GM11168 (cell line): ENCODE data around the gene APOL2.
"Not testable (repeated sequence)": the region's sequence is repeated elsewhere in the genome, so short reads cannot be mapped to it uniquely, and the experiment has no call there.

Experiments
- in situ Hi-C: fragments of 300-500 bp; cut with MboI; formaldehyde crosslinking; loops from one replicate; pipeline ENCODE4 v1.12.0; 2022; ENCODE audit warnings: low sequenced_read_pairs; ENCODE audit not compliant: unreplicated experiment

APOL2 gene

DNA sequence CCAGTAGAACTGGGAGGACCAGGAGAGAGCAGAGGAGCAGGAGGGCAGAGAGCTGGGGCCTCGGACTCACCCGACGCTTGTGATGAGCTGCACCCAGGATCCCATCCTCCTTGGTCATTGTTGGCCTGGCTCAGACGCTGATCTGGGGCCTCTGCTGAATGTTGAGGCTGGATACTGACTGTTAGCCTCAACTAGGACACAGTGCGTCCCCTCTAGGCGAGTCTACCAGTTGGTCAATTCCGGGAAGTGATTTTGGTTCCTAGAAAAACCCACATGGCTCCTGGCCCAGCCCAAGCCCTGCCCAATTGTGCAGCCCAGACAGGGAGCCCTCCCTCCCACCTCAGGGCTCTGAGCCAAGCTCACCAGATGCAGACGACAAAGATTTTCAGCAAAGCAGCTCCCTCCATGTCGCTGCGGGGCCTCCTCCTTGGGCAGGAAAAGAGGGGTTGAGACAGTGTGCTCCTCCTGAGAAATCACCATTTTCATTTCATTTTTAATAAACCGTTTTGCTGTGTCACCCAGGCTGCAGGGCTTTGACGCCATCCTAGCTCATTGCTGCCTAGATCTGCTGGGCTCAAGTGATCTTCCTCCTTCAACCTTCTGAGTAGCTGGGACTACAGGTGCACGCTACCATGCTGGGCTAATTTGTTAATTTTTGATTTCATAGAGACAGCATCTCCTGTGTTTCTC, 37.6 kb downstream of the APOL2 start, which contains the start of gene APOL4:
APOL4 (minus strand) TSS at position 180 of the 690 bp plus-strand sequence; CDS start at position 105, 75 bp downstream.
- in situ Hi-C loops, result no loop called here

DNA sequence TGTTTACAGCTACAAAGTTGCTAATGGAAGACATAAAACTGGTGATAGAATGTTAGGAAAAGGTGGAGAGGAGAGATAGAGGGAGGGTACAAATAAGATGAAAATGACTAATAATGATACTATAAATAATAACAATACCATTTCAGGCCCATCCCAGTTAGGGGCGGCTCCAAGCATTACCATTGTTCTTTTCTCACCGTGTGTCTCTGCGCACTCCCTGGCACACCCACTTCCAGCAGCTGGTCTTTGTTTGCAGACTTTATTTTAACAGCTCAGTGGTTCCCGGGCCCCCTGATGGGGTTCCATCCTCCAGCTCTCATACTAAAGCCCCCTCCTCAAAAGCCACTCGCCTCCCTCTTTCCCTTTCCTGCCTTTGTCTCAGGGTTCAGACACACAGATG, 38.3 kb downstream of the APOL2 start:
- in situ Hi-C loops, result not testable (repeated sequence)

DNA sequence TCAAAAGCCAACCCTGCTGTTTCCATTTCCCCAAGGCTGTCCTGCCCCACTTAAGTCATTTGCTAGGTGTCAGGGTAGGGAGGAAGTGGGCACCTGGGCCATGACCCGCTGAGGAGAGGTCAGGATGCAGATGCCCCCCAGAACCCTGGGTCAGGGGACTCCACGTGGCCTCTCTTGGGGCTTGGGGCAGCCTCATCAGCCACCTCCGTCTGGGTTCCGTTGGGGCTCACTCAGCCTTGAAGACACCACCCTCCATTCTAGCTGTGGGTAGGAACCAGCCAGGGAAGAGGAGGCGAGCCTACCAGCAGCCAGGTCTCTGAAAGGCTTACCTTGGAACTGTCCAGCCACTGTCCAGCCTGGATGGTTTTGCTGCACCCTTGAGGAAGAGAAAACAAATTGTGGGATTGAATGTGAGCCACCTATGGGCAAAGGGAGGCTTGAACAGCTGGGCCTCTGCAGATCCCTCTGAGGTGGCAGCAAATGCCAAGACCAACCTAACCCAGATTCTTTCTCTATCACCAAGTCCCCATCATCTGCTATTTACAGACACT, 40.3 kb downstream of the APOL2 start:
- in situ Hi-C loops, result no loop called here

DNA sequence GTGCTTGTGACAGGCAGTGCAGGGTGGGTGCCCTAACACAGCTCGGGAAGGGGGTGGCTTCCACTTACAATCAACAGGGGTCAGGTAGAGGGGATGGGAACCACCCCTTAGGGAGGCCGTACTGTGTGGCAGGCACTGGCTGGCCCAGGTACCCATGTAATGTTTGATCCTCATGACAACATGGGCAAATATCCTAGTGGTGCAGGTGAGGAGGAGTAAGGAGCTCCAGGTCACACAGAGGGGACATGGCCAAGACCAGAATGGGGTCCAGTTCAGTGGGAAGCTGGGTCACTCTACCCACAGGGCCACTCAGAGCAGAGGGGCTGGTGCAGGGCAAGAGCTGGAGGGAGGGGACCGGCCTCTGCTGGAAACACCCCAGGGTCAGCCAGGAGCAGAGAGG, 40.8 kb downstream of the APOL2 start:
- in situ Hi-C loops, result no loop called here

DNA sequence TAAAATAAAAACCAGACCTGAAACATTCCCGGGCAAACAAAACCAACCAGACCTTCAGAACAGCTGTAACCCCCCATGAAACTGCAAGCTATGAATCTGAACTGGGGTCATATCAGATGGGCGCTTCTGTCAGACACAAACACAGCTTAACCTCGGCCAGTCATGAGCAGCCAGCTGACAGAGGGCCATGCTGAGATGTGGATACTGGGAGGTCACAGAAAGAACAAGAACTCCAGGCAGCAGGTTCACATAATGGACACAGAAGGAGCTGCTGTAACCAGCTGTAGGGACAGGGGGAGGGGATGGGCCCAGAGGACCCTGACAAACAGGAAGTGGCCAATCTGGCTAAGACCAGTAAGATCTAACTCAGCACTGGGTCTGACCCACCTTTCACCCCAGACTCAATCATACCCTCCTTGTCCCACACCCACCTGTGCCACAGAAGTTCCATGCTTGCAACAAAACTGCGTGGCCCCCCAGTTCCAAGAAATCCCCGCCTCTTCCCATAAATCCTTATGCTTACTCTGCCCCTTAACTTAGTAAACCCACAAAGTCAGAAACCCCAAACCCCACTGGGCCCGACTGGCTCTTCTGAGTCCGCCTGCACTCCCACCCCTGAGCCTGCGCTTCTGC, 41.7 kb downstream of the APOL2 start:
- in situ Hi-C loops, result no loop called here

DNA sequence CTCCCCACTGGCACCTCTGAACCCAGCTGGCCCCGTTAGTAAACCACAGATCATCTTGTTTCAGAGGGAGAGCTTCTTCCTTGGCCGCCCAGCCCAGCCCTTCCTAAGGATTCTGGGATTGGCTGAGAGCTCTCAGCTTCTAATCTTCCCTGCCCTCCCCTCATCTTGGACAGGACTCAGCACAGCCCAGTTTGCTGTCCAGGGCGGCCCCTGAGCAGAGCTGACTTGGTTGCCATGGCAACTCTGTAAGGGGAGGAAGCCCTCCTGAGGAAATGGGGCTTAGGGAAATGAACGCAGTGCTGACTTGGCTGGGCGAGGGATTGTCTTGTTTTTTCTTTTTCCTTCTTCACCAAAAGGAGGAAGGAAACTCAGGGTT, 42.3 kb downstream of the APOL2 start:
- in situ Hi-C loops, result no loop called here

DNA sequence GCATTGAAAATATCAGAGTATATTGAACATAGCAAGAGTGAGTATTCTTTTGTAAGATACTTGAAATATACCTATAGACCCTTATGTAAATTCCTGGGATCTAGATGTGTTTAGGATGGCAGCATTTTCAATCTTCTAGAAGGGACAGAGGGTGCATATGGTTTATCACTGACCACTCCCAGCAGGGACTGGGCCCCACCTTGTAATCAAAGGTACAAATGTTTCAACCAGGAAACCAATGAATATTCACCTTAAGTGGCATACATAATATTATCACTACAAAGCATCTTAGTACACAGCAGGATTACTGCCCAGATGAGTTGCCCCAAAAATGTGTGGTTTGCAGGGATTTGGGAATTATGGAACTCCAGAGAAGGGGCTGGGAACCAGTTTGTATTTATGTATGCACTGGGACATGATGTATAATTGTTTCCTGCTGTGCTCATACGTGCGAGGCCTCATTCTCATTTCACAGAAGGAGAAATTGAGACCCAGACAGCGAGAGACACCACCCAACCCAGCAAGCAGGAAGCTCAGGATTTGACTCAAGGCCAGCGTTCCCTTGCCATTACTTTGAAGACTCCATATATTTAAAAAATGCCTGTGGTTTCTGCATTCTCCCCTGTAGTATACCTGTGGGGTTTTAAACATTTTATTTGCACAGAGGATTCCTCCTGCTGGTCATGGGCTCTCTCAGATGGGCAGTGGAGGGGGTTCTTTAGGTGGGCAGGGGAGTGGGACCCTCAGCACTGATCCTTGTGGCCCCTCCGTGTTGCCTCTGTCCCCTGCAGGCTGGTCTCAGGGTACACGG, 42.9 kb downstream of the APOL2 start:
- in situ Hi-C loops, result no loop called here

DNA sequence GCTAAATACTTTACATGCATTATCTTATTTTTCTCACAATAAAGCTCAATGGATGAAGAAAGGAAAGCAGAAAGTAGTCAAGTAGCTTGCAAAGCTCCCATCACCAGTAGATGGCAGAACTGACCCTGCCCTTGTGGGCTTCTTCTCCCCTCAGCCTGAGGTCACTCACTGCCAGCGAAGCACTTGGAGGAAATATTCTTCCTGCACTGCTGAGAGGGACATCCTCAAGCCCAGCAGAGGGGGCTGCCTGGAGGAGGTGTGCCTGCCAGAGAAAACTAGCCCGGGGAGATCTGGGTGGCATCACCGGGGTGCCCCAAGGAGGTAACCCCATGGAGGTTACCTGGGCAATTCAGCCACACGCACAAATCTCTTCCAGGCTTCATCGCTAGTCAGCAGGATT, 44.4 kb downstream of the APOL2 start:
- in situ Hi-C loops, result no loop called here

DNA sequence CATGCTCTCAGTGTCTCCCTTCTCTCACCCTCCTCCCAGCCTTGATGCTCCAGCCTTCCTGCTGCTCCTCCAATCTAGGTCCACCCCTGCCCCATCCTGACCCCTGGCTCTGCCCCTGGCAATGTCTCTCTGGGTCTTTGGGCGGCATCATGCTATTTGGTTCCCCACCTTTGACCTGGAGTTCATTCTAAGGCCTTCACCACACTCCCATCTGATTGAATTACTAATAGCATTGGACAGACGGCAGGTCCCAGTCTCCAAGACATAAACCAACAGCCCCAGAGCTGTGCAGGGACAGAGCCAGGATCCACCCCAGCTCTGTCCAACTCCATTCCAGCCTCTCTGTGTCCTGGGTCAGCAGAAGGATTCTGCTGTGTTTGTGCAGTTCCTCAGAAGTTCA, 44.9 kb downstream of the APOL2 start:
- in situ Hi-C loops, result no loop called here

DNA sequence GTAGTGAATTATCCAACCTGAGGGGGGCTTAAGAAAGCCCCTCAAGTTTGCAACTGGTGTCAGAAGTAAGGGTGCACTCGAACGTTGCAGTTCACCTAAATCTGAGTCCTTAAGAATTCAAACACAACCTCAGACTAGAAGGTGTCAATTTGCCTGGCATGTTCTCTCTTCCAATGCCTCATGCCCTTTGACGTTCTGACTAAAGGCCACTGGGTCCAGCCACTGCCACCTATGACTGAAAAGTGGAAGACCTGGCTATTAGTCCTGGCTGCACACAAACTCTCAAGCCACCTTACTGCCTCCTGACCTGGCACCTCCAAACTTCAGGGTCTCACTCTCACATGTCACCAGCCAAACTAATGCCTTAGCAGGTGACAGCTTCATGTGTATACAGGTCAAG, 45.8 kb downstream of the APOL2 start:
- in situ Hi-C loops, result no loop called here

DNA sequence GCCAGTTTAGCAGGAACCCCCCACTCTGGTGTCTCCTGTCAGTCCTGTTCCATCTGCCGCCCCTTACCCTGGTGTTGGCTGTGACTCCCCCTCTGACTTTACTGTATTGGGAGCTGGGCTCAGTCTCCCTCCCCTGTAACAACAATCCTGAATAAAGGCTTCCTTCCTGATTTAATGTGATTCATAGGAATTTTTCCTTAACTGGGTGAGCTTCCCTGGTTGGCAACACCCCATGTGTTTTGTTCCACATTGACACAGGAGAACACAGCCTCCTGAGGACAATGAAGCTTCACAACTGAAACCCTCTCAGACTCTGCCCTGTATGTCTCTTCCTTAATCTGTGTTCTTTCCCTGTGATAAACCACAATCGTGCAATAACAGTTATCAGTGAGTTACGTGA, 46.2 kb downstream of the APOL2 start:
- in situ Hi-C loops, result no loop called here

DNA sequence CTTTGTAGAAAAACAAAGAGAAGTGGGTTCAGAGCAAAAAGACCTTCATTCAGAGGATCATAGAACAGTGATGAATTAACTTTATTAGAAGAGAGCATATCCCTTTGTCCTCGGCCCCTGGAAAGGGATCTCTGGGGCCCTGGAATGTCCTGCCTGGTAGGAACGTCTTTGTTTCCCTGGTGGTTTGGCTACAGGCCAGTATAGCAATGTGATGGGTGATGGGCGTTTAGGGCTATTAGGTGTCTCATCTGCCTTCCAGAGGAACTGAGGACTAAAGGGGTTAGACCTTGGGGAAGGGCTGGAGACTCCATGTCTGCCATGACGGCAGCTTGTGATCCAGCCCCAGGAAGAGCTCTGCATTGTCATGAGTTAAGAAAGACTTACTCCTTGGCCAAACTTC, 46.8 kb downstream of the APOL2 start:
- in situ Hi-C loops, result no loop called here

DNA sequence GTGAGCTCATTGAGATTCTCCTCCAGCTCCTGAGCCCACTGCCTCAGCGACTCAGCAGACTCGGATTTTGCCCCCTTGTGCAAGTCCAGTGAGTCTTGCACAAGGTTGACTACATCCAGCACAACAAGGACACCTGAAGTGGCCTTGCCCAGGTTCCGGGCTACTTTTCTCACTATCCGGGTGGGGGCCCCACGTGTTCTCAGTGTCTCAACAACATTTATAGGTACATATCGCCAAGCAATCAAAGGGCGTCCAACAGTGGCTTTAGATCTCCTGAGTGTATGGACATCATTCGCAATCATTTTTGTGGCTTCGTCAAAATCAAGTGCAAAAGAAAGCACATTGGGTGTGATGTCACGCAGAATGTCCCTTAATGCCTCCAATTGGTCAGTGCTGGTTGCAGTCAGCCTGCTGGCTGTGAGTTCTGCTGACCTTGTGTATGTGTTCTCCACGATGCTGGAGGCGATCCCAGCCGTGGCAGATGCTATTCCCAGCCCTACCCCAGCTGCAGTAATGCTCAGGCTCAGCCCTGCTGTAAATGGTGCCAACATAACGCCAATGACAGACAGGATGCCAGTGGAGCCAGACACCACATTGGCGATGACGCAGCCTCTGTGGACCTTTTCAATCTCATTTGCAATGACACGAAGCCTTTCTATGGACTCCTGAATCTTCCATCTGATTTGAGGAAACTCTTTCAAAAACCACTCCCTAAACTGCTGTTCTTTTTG, 48.1 kb downstream of the APOL2 start:
- in situ Hi-C loops, result no loop called here

DNA sequence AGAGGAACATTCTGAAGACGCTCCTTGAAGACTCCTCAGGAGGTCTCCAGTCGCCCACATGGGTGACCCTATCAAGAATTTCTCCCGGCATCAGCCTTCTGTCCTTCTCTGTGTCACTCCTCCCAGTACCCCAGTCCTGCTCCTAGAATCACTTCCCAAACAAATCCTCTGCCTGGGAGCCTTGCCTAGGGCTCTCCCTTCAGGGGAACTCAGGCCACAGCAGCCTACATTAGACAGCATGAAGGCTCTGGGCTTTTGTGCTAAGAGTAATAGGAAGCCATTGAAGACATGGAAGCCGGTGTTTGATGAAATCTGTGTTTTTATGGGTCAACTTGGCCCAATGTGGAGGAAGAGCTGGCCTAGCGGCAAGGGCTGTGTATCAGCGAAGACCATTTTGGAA, 51.5 kb downstream of the APOL2 start:
- in situ Hi-C loops, result not testable (repeated sequence)

DNA sequence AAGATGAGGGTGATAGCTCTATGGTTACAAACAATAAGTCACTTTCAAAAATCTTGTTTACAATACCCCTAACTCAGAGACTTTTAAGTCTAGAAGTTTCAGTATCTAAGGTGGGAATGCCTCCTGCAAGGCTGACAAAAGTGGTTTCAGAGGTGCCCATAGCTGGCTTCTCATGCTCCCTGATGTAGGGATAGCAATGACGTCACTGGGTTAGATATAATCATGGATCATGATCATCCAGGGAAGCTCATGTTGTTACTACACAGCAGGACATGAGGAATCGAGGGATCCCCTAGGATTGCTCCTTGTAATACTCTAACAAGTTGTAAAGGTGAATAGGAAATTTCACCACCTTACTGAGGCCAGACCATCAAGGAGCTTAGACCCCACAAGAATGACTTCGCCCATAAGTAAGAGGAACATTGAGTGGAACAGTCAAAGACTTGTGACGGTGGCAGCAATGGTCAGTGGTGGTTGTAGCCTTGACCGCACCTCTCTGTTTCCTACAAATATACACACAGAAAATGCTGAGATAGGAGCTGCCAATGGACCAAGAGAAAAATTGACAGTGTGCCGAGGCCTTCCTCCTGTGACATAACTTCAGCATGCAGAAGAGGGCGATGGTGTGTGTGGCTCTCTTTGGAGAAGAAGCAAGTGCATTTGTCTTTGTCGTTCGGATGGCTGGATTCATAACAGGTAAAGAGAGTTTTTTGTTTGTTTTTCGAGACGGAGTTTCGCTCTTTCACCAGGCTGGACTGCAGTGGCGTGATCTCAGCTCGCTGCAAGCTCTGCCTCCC, 53.3 kb downstream of the APOL2 start:
- in situ Hi-C loops, result no loop called here

DNA sequence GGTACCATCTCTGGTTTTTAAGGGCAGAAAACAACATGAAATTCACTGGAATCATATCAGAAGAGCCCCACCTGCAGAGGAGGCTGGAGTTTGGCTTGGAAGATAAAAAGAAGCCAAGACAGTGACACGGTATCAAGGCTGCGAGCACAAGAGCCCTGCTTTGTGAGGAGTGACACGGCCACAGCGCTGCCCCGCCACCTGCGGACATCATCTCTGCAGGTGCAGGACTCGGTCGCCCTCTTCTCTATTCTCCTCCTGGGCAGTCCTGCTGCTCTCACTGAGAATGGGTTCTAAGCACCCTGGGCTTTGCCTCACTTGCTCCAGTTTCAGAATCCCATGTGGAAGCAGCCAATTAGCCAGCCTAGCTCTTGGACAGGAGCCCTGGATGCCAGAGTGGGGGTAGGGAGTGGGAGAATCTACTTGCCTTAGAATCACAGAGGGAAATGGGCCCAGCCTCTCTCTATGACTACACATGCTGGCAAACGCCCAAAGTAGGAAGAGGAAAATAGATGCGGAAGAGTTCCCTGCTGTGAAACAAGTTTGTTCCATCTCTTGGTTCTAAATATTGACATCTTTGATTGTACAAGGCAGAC, 54.8 kb downstream of the APOL2 start:
- in situ Hi-C loops, result loop anchor here (5.0 kb wide), 1 partner anchor 42 kb away; no protein-coding TSS in a partner anchor

DNA sequence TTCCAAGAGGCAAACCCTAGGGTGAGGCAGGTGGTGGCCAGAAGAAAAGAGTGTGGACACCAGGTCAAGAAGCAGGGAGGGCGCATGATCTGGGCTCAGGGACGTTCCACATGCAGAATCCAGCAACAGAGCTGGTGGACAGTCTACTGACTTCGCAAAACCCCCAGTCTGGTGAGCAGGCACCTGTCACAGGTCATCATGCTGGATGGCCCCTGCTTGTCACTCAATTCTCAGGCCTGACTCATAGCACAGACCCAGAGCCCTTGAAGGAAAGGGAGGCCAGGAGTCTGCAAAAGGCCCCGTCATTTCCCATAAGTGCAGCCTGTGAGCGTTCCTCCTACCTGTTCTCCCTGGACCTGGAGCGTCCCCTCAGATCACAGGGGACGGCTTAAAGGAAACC, 55.9 kb downstream of the APOL2 start:
- in situ Hi-C loops, result loop anchor here (5.0 kb wide), 1 partner anchor 41 kb away; no protein-coding TSS in a partner anchor

DNA sequence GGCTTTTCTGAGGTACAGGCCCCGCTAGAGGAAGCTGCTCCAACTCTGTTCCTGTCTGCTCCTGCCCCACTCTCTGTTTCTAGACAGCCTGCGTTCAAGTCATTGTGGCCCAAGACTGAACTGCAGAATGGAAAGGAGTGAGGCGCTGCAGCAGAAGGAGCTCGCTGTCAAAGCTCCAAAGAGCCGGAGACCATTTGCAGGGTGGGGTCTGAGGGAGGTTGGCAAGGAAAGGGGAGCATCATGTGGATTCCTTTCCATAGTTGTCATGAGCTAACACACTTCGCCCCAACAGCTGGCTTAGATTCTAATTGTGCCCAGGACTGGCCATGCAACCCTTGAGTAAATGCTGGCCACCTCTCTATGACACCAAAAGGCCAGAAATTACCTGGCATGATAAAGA, 56.5 kb downstream of the APOL2 start:
- in situ Hi-C loops, result loop anchor here (5.0 kb wide), 1 partner anchor 41 kb away; no protein-coding TSS in a partner anchor

DNA sequence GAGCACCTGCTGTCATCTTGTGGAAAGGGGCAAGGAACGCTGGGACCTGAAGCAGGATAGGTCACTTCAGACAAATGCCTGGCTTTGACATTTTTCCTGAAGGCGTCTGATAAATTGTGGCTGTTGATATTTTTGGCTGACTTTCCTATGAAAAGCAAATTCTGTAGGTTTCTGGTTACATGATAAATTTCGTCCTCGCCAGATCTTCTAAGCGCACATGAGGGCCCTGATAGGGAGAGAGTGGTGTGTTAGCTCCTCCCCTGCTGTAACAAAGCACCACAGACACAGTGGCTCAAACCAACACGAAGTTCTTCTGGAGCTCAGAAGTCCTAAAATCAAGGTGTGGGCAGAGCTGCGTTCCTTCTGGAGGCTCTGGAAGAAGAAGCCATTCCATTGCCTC, 57.3 kb downstream of the APOL2 start:
- in situ Hi-C loops, result loop anchor here (5.0 kb wide), 1 partner anchor 40 kb away; no protein-coding TSS in a partner anchor
